GM23338 (cell line): ENCODE results near the gene TACC3. TPM values are rescaled to one million over a fixed set of nuclear protein-coding genes. Genes with fewer than 3 reads are reported as not detected.

ENCODE experiments used
- ATAC-seq: fragments of 200-7000 bp; cut with Tn5 transposase; 3 replicates; pipeline ENCODE4 v1.9.1; 2020
- DNase-seq: peaks from one replicate; pipeline ENCODE4 v3.0.0-alpha.2; 2015; ENCODE audit warnings: low spot score
- H2AFZ ChIP-seq: fragments of 200-600 bp; sonication (generic); 2 replicates; pipeline ENCODE4 v1.8.0; 2016; ENCODE audit warnings: antibody characterized with exemption, mild to moderate bottlenecking, moderate library complexity
- H3F3A ChIP-seq: fragments of 200-600 bp; sonication (generic); replicated peaks from 2 replicates; pipeline ENCODE4 v1.8.0; 2017; ENCODE audit warnings: antibody characterized with exemption, mixed run types, low read depth
- H3K27ac ChIP-seq: fragments of 200-600 bp; sonication (generic); 2 replicates; pipeline ENCODE4 v1.6.1; 2016; ENCODE audit warnings: low read depth
- H3K27me3 ChIP-seq: fragments of 200-600 bp; sonication (generic); 2 replicates; pipeline ENCODE4 v1.8.0; 2016; ENCODE audit warnings: mild to moderate bottlenecking, mixed run types, moderate library complexity; ENCODE audit not compliant: insufficient read depth
- H3K36me3 ChIP-seq: fragments of 200-600 bp; sonication (generic); 2 replicates; pipeline ENCODE4 v1.8.0; 2016; ENCODE audit warnings: mild to moderate bottlenecking; ENCODE audit not compliant: insufficient read depth
- H3K4me1 ChIP-seq: fragments of 200-600 bp; sonication (generic); 2 replicates; pipeline ENCODE4 v1.8.0; 2016; ENCODE audit warnings: mild to moderate bottlenecking, moderate library complexity; ENCODE audit not compliant: insufficient read depth
- H3K4me2 ChIP-seq: fragments of 200-600 bp; sonication (generic); 2 replicates; pipeline ENCODE4 v1.7.1; 2017; ENCODE audit warnings: mixed run types
- H3K4me3 ChIP-seq: fragments of 200-600 bp; sonication (generic); 2 replicates; pipeline ENCODE4 v1.6.1; 2016; ENCODE audit warnings: mixed run types
- H3K79me2 ChIP-seq: fragments of 200-600 bp; sonication (generic); replicated peaks from 2 replicates; pipeline ENCODE4 v1.8.0; 2017; ENCODE audit warnings: mild to moderate bottlenecking; ENCODE audit not compliant: insufficient read depth
- H3K9me2 ChIP-seq: fragments of 200-600 bp; sonication (generic); 2 replicates; pipeline ENCODE4 v1.8.0; 2017; ENCODE audit not compliant: insufficient read depth
- H4K20me1 ChIP-seq: fragments of 200-600 bp; sonication (generic); replicated peaks from 2 replicates; pipeline ENCODE4 v1.8.0; 2017; ENCODE audit warnings: mild to moderate bottlenecking; ENCODE audit not compliant: insufficient read depth
- H3K27ac Mint-ChIP-seq: 2 replicates; pipeline ENCODE4 v1.8.0; 2020; ENCODE audit warnings: inconsistent platforms, mild to moderate bottlenecking, moderate library complexity, mixed read lengths
- H3K27me3 Mint-ChIP-seq: 3 replicates; pipeline ENCODE4 v1.8.0; 2022; ENCODE audit warnings: low read depth, mild to moderate bottlenecking, moderate library complexity, mixed read lengths, inconsistent platforms; ENCODE audit not compliant: insufficient read depth, poor library complexity
- H3K36me3 Mint-ChIP-seq: 3 replicates; pipeline ENCODE4 v1.8.0; 2021; ENCODE audit warnings: low read depth, mild to moderate bottlenecking, inconsistent platforms, moderate library complexity, mixed read lengths
- H3K4me1 Mint-ChIP-seq: 3 replicates; pipeline ENCODE4 v1.8.0; 2020; ENCODE audit warnings: mild to moderate bottlenecking, inconsistent platforms, mixed read lengths
- H3K4me3 Mint-ChIP-seq: 3 replicates; pipeline ENCODE4 v1.8.0; 2021; ENCODE audit warnings: moderate library complexity, mild to moderate bottlenecking, inconsistent platforms, mixed read lengths
- H3K9me3 Mint-ChIP-seq: 3 replicates; pipeline ENCODE4 v1.8.0; 2020; ENCODE audit warnings: moderate library complexity, mild to moderate bottlenecking, inconsistent platforms, mixed read lengths
- EZH2 ChIP-seq: fragments of 200-600 bp; sonication (generic); IDR thresholded peaks from one replicate; pipeline ENCODE4 v1.8.0; 2017; ENCODE audit warnings: antibody characterized with exemption, mild to moderate bottlenecking, low read depth; ENCODE audit not compliant: unreplicated experiment
- EZH2phosphoT487 ChIP-seq: fragments of 200-600 bp; sonication (generic); IDR thresholded peaks from one replicate; pipeline ENCODE4 v1.8.1; 2018; ENCODE audit warnings: antibody characterized with exemption; ENCODE audit not compliant: unreplicated experiment
- ZNF331 ChIP-seq: fragments of 250-450 bp; sonication (Bioruptor Pico); IDR thresholded peaks from 2 replicates; pipeline ENCODE4 v1.5.0; 2020; ENCODE audit warnings: low read depth, mild to moderate bottlenecking, moderate library complexity
- polyA plus RNA-seq: library from polyadenylated mRNA; unstranded; fragments of >200 nt; fragmentation: Nextera tagmentation; extraction: Ambion mirVana; gene quantifications from 2 replicates; pipeline ENCODE4 v1.2.1, GENCODE V29; 2016
- small RNA-seq: library from RNA; depleted of rRNA; stranded (forward); fragments of <200 nt; gene quantifications from one replicate; pipeline ENCODE3, GENCODE V24; 2014; ENCODE audit warnings: low replicate concordance
- total RNA-seq: library from RNA; depleted of rRNA; stranded (reverse); fragments of >200 nt; shearing (Covaris generic); gene quantifications from 2 replicates; pipeline ENCODE4 v1.2.3, GENCODE V29; 2014; rRNA removed
- TF ChIP-seq, protein P1 (sequence below), 2 experiments: fragments of 200-600 bp in 1 of 2; sonication (generic) in 1 of 2; conservative IDR thresholded peaks; 2 replicates each; pipeline versions ENCODE4 v1.5.1 to v1.6.1; 2016 to 2017; ENCODE audit warnings: antibody characterized with exemption in 2 of 2, low read depth in 2 of 2, mild to moderate bottlenecking in 2 of 2, moderate library complexity in 1 of 2
- TF ChIP-seq, protein P2 (sequence below): IDR thresholded peaks from 2 replicates; pipeline ENCODE4 v1.6.1; 2016; ENCODE audit warnings: antibody characterized with exemption

The TACC3 gene
- total and polyA plus RNA-seq, 2 experiments from 2014 or later: 120 TPM

DNA sequence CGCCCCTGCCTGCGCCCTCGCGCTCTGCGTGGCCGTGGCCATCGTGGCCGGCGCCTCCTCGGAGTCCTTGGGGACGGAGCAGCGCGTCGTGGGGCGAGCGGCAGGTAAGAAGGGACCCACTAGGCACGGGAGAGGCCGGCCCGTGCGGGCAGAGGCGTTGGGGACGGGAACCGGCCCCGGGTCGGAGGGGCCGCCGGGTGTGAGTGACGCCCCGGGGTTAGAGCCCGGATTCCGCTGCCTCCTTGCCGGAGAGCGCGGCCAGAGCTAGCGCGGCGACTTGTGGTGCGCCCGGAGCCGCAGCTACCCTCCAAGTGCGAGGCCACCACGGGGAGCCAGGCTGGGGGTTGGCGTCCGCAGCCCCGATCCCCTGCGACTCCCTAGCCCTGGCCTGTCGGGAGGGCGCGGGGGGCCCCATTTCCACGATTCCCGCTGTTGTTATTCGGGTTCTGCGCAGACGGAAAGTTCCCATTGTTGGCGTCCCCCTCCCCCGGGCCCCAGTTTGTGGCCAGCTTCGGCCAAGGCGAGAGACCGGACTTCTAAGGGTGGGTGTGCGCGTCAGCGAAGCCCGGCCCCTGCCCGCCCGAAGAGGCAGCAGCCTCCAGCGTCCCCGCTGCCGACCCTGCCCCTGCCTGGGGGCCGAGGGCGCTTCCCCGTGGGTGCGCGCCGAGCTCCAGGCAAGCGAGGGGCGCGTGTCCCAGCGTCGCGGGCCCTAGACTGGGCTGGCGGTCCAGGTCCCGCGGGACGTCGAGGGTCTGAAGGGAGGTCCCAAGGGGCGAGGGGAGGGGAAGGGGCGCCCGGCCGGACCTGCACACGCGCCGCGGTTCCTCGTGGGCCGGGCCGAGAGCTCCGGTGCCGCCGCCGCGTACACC, 72.9 kb downstream of the TACC3 start:
- TF ChIP-seq ZNF331 (CRISPR knock-in tag) (no peak), EZH2 (peak; percentile 82), EZH2phosphoT487 (peak; percentile 60)
- TF ChIP-seq, protein P1, sequence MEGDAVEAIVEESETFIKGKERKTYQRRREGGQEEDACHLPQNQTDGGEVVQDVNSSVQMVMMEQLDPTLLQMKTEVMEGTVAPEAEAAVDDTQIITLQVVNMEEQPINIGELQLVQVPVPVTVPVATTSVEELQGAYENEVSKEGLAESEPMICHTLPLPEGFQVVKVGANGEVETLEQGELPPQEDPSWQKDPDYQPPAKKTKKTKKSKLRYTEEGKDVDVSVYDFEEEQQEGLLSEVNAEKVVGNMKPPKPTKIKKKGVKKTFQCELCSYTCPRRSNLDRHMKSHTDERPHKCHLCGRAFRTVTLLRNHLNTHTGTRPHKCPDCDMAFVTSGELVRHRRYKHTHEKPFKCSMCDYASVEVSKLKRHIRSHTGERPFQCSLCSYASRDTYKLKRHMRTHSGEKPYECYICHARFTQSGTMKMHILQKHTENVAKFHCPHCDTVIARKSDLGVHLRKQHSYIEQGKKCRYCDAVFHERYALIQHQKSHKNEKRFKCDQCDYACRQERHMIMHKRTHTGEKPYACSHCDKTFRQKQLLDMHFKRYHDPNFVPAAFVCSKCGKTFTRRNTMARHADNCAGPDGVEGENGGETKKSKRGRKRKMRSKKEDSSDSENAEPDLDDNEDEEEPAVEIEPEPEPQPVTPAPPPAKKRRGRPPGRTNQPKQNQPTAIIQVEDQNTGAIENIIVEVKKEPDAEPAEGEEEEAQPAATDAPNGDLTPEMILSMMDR (conservative IDR thresholded peaks at IDR 0.05; ENCODE audit: low read depth in 2 of 2): no peak
- TF ChIP-seq, protein P2, sequence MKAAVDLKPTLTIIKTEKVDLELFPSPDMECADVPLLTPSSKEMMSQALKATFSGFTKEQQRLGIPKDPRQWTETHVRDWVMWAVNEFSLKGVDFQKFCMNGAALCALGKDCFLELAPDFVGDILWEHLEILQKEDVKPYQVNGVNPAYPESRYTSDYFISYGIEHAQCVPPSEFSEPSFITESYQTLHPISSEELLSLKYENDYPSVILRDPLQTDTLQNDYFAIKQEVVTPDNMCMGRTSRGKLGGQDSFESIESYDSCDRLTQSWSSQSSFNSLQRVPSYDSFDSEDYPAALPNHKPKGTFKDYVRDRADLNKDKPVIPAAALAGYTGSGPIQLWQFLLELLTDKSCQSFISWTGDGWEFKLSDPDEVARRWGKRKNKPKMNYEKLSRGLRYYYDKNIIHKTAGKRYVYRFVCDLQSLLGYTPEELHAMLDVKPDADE: no peak
- Mint-ChIP-seq H3K27ac (no peak overlapping the region), H3K4me1 (no peaks in the 10 kb centered on the region; the same call in 2 of the 3 replicates), H3K36me3 (no peaks in the 10 kb centered on the region), H3K9me3 (no peaks in the 10 kb centered on the region), H3K27me3 (peaks cover 28% of the 10 kb centered on the region), H3K4me3 (peak overlapping the region; percentile 58; the same call in 2 of the 3 replicates)
- ATAC-seq (peak; percentile 1; the same call in 1 of the 3 replicates), DNase-seq (peak; percentile 57)
- H3K27ac ChIP-seq: no peak overlapping the region
- peak overlapping the region; percentile 90 for H3K4me2 ChIP-seq
- peaks cover 4% of the 10 kb centered on the region; the same call in 1 of the 2 replicates for H4K20me1 ChIP-seq
- no peaks in the 10 kb centered on the region for H3K79me2 ChIP-seq
- no peaks in the 10 kb centered on the region for H3K36me3 ChIP-seq
- H3K4me3 ChIP-seq: peak overlapping the region; percentile 67
- no peaks in the 10 kb centered on the region for H3K9me2 ChIP-seq
- 0 out of 2 replicates have a peak, but pooled peaks cover 4% of the 10 kb centered on the region for H3K4me1 ChIP-seq
- no peak overlapping the region for H2AFZ ChIP-seq
- H3K27me3 ChIP-seq: peaks cover 49% of the 10 kb centered on the region
- no peaks in the 10 kb centered on the region for H3F3A ChIP-seq

Small RNAs within 50 kb of the gene (small RNA-seq; reads per million reads assigned to genes)
- not detected for gene RF00019

Other genes with a start within 250 kb of the TACC3 start
- gene FAM53A, start 37.2 kb upstream of the TACC3 start, total RNA-seq: 1.6 and 3.1 TPM in 2 replicates
- gene FAM53A, start 37.2 kb upstream of the TACC3 start, polyA plus RNA-seq: 1.1 and 1.4 TPM in 2 replicates
- 54.4 and 68.3 TPM in 2 replicates for gene SLBP, start 9.2 kb upstream of the TACC3 start, total RNA-seq
- gene SLBP, start 9.2 kb upstream of the TACC3 start, polyA plus RNA-seq: 58.6 and 62.5 TPM in 2 replicates
- 45.1 and 64.4 TPM in 2 replicates for gene TMEM129, start 198 bp upstream of the TACC3 start, total RNA-seq
- gene TMEM129, start 198 bp upstream of the TACC3 start, polyA plus RNA-seq: 16.2 and 16.4 TPM in 2 replicates
- gene FGFR3, start 71.8 kb downstream of the TACC3 start, total RNA-seq: 14.8 and 17.4 TPM in 2 replicates
- 3.6 and 4.2 TPM in 2 replicates for gene FGFR3, start 71.8 kb downstream of the TACC3 start, polyA plus RNA-seq
- 64.9 and 68.9 TPM in 2 replicates for gene LETM1, start 134.6 kb downstream of the TACC3 start, total RNA-seq
- gene LETM1, start 134.6 kb downstream of the TACC3 start, polyA plus RNA-seq: 23.3 and 24.5 TPM in 2 replicates
- gene NSD2, start 149.9 kb downstream of the TACC3 start, total RNA-seq: 69.6 and 84.4 TPM in 2 replicates
- gene NSD2, start 149.9 kb downstream of the TACC3 start, polyA plus RNA-seq: 33.5 and 35.7 TPM in 2 replicates